Measurements from ENCODE around the gene REG3G. TPM values are rescaled to one million over a fixed set of nuclear protein-coding genes. Genes with fewer than 3 reads are reported as not detected.

REG3G gene
- total RNA-seq, 1 donor from 2014 or later, result not detected

- no peak overlapping the region for H3K27ac Mint-ChIP-seq (ENCODE audit: unreplicated experiment)
- peak; percentile 26 for DNase-seq (ENCODE audit: low read depth, low spot score)
- no peaks in the 10 kb centered on the region for H3K36me3 Mint-ChIP-seq (ENCODE audit: low read depth)
- peaks cover 12% of the 10 kb centered on the region for H3K4me1 Mint-ChIP-seq
- TF ChIP-seq CTCF (conservative IDR thresholded peaks at IDR 0.05), result peak; percentile 70
- no peaks in the 10 kb centered on the region for H3K9me3 Mint-ChIP-seq
- peak overlapping the region; percentile 80 for H3K4me3 Mint-ChIP-seq
- peaks cover 49% of the 10 kb centered on the region for H3K27me3 Mint-ChIP-seq (ENCODE audit: low read depth)
These were observed 33.1 kb upstream of the REG3G start for GRCh38 chr2:78992451-78992806.

- peaks cover 53% of the 10 kb centered on the region for H3K27me3 Mint-ChIP-seq (ENCODE audit: low read depth)
- peak; percentile 31 for TF ChIP-seq CTCF (conservative IDR thresholded peaks at IDR 0.05)
These were observed 32.5 kb upstream of the REG3G start for GRCh38 chr2:78992807-78993517.

GRCh38 chr2:78993518-78994148 lies 31.9 kb upstream of the REG3G start:
- no peak for TF ChIP-seq CTCF (conservative IDR thresholded peaks at IDR 0.05)
- Mint-ChIP-seq H3K27ac (ENCODE audit: unreplicated experiment) (no peak overlapping the region), H3K4me1 (peaks cover 12% of the 10 kb centered on the region), H3K36me3 (ENCODE audit: low read depth) (no peaks in the 10 kb centered on the region), H3K4me3 (peak overlapping the region; percentile 80), H3K27me3 (ENCODE audit: low read depth) (peaks cover 60% of the 10 kb centered on the region), H3K9me3 (no peaks in the 10 kb centered on the region)
- DNase-seq (ENCODE audit: low read depth, low spot score), result no peak

More at GRCh38 chr2:78992807-78993517, 32.5 kb upstream of the REG3G start:
- Mint-ChIP-seq H3K27ac (ENCODE audit: unreplicated experiment) (no peak overlapping the region), H3K4me1 (peaks cover 12% of the 10 kb centered on the region), H3K4me3 (peak overlapping the region; percentile 80), H3K36me3 (ENCODE audit: low read depth) (no peaks in the 10 kb centered on the region), H3K9me3 (no peaks in the 10 kb centered on the region)
- peak; percentile 5 for DNase-seq (ENCODE audit: low read depth, low spot score)

- no peaks in the 10 kb centered on the region for H3K9me3 Mint-ChIP-seq
- peaks cover 65% of the 10 kb centered on the region for H3K27me3 Mint-ChIP-seq (ENCODE audit: low read depth)
- H3K27ac Mint-ChIP-seq (ENCODE audit: unreplicated experiment), result no peak overlapping the region
- TF ChIP-seq CTCF (conservative IDR thresholded peaks at IDR 0.05), result no peak
- H3K4me3 Mint-ChIP-seq, result no peak overlapping the region
- peaks cover 12% of the 10 kb centered on the region for H3K4me1 Mint-ChIP-seq
- H3K36me3 Mint-ChIP-seq (ENCODE audit: low read depth), result no peaks in the 10 kb centered on the region
- no peak for DNase-seq (ENCODE audit: low read depth, low spot score)
These were observed 30.7 kb upstream of the REG3G start for GRCh38 chr2:78994789-78995188.

GRCh38 chr2:78999406-78999805 lies 26.1 kb upstream of the REG3G start:
- Mint-ChIP-seq H3K27me3 (ENCODE audit: low read depth) (peaks cover 43% of the 10 kb centered on the region), H3K9me3 (no peaks in the 10 kb centered on the region), H3K4me1 (no peaks in the 10 kb centered on the region), H3K36me3 (ENCODE audit: low read depth) (no peaks in the 10 kb centered on the region), H3K27ac (ENCODE audit: unreplicated experiment) (no peak overlapping the region), H3K4me3 (no peak overlapping the region)
- DNase-seq (ENCODE audit: low read depth, low spot score), result no peak
- peak; percentile 74 for TF ChIP-seq CTCF (conservative IDR thresholded peaks at IDR 0.05)
